GM19025 (cell line): ENCODE measurements around the gene RNF208.
"Not testable (repeated sequence)": the region's sequence is repeated elsewhere in the genome, so short reads cannot be mapped to it uniquely, and the experiment has no call there.

Source experiments
- ATAC-seq: cut with Tn5 transposase; IDR thresholded peaks from one replicate; pipeline ENCODE4 v1.9.1; 2021; ENCODE audit warnings: mild to moderate bottlenecking, low read depth, moderate library complexity; ENCODE audit not compliant: unreplicated experiment

RNF208 gene

DNA sequence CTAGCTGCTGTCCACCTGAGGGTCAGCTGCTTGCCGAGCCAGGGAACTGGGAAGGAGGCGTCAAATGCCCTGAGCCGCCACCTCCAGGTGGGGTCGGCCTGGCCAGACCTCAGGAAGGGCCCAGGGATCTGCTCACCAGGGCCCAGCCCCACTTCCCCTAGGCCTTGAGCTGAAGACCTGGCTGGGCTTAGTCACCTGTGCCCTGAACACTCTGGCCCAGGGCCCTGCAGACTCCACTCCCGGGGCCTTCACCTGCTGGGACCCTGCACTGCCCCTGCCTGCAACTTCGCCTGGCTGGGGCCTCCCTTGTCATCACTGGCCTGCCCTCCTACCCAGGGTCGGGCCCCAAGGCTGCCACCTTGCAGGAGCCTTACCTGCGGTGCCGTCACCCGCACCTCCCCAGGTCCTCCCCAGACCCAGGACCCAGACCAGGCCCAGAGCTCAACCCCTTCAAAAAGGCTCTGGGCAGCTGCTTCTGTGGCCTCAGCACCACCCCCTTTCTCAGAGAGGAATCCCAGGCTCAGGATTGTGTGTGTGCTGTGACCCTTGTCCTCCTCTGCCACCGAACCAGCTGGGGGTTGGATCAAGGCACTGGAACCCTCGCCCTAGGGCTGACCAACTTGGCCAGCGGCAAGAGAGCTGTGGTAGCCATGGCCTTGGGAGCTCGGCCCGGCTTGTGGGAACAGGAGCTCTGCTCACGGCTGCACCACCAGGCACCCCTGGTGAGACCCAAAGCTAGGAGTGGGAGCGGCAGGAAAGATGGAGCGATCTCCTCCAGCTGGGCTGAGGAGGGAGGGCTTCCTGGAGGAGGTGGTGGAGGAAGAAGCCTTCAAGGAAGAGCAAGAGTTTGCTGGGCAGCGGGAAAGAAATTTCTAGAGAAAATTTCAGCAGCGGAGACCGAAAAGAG lies 31.9 kb upstream of the RNF208 start:
- no peak for ATAC-seq

DNA sequence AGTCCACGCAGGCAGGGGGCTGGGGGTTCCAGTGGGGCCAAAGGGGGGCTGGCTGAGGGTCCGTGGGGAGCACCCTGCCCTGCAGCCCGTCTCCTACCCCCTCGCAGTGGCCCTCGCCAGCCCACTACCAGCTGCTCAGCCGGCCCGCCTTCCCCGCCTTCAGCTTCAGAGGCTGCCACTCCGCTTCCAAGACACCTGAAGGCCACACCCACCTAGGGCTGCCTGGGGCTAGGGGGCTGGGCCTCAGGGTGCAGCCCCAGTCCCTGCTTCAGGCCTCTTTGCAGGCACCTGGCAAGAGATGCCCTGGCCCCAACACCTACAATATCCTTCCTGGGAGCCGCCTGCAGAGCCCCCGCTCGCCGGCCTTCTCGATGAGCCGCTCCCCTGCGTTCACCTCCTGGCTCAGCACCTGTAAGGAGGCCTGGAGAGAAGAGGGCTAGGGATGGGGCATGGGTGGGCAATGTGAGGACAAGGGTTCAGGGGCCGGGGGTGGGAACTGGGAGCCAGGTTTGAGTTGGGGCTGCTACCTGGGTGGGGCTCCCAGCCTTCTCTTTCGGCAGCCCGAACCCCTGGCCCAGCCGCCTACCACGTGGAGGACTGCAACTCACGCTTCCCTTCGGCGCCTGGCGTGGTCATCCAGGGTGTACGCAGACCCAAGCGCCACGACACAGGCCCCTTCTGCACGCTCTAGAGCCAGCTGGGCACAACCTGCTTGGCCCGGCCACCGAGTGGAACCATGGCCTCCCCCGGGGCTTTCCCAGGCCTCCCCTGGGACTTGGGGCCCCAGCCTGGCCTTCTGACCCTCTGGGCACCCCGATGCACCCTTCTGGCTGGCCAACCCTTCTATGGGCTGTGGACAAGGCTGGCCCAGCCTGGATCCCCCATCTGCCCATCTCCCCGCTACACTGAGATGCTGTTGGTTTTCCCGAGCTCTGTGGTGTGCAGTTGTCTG lies 30.8 kb upstream of the RNF208 start:
- no peak for ATAC-seq

DNA sequence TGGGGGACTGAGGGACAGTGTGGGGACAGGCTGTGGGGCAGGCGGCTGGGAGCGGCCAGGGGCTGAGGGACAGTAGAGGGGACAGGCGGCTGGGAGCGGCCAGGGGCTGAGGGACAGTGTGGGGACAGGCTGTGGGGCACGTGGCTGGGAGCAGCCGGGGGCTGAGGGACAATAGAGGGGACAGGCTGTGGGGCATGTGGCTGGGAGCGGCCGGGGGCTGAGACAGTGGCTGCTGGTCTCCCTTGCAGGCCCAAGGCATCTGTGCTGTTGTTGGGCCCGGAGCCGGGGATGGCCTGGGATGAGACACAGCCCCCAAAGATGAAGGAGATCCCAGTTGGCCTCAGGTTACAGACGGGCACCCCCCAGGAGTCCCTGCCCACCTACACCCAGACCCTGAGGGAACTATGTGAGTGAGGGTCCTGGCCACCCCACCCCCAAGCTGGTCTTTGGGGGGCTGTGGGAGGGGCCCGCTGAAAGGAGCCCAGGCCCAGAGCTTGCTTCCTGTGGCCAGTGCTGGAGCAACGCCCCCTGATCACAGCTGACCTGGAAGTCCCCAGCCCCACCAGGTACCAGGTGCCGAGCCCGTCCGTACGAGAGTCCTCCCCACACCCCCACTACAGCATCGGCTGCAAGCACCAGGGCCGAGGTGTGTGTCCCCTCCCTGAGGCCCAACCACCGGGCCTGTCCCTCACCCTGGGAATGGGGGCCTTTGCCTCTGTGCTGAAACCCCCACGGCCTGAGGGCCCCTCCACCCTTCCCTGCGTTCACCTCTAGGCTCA lies 29.6 kb upstream of the RNF208 start:
- no peak for ATAC-seq

DNA sequence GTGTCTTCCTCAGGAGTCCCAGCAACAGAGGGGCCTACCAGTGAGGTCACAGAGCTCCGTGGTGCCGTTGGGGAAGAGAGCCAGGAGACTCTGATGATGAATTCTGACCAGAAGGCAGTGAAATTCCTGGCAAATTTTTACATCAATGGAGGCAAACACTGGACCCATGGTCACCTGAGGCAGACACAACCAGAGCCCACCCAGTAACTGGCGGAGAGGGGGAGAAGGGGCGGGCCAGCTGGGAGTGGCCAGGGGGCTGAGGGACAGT lies 29.1 kb upstream of the RNF208 start, which contains the start of gene STPG3:
TSS of gene STPG3 (plus strand) at position 93 of the 268 bp plus-strand sequence. CDS start at position 94, 1 bp downstream.
- ATAC-seq = no peak

DNA sequence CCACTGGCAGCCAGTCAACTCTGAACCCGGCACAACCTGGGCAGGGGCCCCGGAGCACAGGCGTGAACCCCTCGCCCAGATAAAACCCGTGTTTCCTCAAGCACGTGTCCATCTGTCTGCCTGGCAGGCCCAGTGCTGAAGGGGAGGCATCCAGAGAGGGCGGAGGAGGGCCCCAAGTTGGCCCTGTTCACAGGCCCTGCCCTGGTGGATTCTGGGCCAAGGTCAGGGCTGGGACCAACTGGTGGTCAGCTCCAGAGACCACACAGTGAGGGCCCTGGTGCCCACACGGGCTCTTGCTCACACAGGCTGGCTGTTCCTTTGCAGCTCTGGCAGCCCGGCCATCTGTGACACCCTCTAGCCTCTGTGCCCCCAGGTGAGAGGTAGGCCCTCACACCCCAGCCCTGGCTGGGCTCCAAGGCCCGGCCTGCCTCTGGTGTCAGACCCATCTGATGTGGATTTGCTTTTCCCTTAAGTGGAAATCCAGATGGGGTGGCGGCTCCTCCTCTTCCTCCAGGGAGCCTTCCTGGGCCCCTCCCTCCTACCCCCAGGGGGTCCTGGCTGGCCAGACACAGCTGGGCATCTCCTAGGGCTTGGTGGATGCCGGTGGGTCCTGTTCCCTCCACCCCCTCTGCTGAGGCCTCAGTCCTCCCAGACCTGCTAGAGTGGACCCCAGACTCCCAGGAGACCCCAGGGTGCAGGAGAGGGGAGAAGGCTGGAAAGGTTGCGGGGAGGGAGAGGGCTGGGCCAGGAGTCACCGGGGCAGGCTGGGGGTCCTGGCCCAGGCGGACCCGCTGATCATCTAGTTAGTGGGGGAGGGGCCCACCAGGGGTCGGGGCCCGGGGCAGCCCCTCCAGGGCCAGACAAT lies 28.5 kb upstream of the RNF208 start:
- ATAC-seq = no peak

DNA sequence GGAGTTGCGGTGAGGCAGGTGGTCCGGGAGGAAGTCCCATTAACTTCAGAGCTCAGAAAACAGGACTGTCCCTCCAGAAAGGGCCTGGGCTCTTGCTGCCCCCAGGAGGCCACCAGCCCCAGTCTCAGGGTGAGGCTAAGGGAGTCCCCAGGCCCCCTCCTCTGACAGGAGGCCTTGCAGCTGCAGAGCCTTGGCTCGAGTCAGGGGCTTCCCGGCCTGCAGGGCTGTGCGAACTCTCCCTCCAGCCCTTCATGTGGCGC lies 25.8 kb upstream of the RNF208 start:
- no peak for ATAC-seq

DNA sequence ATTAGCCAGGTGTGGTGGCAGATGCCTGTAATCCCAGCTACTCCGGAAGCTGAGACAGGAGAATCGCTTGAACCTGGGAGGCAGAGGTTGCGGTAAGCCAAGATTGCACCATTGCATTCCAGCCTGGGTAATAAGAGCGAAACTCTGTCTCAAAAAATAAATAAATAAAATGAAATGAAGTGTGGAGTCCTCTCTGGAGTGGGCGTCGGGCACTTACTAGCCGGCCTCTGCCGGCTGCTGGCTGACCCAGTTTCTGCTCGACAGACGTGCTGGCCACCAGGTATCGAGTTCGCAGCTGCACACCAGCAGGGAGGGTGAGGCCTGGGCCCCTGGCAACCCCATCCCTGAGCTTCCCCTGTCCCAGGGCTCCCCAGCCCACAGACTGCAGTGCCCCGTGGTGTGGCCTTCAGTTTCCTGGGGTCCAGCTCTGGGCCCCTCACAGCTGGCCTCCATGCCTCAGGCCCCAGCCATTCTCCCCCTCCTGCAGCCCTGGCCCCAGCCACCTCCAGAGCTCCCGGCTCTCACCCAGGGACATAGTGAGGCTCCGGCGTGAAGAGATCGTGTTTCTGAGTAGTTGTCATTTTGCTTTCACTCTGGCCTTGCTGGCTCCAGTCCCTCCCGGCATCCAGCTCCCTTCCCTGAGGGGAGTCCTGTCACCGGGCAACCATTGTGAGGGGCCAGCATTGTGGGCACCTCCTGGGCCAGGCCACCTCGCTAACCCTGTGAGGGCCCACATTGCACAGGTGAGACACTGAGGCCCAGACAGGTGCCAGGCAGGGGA lies 25.3 kb upstream of the RNF208 start:
- ATAC-seq = no peak

DNA sequence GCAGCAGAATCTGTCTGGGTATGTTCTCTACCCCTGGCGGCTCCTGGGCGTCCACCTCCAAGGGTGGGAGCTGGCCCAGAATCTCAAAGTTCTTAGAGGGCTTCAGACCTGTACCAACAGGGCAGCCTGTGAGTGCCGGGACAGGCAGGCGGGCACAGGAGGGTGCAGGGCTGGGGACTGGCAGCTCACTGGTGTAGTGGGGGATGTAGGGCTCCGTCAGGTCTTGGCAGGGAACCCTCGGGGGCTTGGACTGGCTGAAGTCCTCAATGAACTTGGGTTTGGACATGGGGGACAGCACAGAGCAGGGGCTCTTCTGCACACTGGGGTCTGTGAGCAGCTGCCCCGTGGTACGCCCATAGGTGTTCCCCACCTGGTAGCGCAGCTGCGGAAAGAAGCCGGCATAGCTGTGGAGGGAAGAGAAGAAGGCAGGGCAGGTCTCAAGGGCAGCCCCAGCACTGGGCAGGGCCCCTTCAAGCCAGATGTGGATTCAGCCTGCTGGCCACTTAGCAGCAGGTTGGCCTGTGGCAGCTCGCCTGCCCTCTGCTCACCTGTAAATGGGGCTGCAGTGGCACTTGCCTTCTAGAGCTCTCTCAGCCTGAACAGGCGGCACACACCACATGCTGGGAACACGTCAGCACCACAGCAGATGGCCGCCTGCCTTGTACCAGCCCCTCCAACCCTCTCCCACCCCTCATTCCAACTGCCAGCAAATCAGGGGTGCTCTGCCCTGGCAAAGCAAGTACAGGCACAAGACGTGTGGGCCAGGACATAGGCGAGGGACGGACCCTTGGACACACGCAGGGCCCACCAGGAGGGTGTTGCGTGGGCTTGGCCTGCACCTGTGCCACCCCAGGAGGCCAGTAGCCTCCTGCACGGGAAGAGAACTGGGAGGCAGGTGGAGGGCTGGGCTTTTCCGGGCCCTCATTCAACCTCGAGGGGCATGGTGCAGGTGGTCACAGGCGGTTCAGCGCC lies 23.7 kb upstream of the RNF208 start:
- no peak for ATAC-seq

DNA sequence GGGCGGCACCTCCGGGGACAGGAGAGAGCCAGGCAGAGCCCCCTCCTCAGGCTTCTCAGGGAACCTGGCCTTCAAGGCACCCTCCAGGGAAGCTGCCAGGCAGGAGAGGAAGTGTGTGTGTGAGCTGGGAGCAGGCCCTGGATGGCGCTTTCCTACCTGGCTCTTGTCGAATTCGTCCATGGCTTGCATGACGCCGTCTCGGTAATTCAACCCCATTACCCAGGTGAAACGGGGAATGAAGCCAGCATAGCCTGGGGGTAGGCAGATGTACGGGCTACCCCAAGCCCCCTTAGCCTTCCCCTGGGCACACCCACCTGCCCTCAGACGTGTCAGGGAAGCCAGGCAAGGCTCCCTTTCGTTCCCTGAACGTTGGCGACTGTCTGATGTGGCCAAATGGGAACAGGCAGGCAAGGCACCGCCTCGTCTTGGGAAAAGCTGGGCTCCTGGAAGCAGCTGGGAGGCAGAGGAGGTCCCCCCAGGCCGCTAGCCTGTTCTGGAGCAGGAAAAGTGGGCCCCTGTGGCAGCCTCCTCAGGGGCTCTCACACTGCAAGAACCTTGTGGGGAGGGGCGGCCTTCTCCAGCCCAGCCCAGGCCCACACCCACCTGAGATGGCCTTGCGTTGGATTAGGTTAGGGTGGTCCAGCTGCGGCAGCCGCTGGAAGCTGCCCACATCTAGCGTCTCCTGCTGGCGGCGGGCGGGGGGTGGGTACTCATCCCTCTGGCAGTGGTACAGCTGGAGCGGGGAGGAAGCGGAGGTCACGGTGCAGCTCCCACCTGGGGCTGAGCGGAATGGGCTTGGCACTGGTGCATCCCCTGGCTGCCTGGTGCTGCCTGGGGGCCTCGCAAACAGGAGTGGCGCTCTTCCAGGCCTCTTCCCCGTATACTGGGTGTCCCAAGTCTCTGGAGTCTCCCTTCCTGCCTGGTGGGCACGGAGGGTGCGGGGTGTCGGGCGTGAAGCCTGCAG lies 22.7 kb upstream of the RNF208 start:
- no peak for ATAC-seq

DNA sequence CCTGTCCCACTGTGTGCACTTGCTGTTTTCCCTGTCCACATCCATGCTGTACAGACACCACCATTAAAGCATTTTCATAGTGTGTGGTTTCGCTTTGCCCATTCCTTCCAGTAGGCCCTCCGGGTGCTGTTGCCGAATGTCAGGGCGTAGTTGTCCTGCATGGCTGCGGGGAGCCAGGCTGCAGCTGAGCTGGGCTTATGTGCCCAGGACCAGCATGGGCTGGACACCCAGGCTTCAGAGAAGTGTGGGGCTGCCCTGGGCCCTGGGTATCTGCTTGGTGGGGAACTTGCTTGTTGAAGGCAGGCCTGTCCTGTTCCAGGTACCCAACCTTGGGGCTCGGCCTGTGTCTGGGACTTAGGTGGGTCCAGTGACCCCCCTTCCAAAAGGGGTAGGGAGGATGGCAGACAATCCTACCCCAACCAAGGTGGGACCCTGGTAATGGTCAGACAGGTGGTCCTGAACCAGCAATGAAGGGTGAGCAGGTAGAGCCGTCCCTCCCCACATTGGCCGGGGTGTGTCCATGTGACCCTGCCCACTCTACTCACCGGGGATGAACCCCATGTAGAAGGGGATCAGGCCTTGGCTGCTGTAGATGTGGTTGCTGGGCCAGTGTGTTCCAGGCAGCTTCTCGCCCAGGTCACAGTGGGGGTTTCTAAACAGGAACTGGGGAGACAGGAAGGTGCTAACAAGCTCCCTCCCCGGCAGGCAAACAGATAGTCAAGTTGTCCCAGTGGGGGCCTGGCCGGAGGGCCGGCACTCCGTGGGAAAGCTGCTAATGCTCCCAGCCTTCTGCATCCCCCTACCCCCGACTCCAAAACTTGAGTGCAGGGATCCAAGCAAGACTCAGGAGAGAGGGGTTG lies 21.8 kb upstream of the RNF208 start:
- ATAC-seq = no peak

DNA sequence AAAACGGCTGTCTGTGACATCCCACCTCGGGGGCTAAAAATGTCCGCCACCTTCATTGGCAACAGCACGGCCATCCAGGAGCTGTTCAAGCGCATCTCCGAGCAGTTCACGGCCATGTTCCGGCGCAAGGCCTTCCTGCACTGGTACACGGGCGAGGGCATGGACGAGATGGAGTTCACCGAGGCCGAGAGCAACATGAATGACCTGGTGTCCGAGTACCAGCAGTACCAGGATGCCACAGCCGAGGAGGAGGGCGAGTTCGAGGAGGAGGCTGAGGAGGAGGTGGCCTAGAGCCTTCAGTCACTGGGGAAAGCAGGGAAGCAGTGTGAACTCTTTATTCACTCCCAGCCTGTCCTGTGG lies 21.2 kb upstream of the RNF208 start:
- ATAC-seq = not testable (repeated sequence)

DNA sequence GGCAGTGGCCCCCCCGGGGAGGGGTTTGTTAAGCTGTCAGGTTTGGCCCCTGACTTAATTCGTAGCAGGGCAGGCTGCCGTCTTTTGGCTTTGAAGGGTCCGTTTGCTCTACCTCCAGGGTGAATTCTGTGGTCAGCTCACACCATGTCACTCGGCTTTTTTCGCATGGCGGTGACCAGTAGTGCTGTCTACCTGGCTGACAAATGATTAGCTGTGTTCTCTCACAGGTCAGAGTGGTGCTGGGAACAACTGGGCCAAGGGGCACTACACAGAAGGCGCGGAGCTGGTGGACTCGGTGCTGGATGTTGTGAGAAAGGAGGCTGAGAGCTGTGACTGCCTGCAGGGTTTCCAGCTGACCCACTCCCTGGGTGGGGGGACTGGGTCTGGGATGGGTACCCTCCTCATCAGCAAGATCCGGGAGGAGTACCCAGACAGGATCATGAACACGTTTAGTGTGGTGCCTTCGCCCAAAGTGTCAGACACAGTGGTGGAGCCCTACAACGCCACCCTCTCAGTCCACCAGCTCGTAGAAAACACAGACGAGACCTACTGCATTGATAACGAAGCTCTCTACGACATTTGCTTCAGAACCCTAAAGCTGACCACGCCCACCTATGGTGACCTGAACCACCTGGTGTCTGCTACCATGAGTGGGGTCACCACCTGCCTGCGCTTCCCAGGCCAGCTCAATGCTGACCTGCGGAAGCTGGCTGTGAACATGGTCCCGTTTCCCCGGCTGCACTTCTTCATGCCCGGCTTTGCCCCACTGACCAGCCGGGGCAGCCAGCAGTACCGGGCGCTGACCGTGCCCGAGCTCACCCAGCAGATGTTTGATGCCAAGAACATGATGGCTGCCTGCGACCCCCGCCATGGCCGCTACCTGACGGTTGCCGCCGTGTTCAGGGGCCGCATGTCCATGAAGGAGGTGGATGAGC lies 20.5 kb upstream of the RNF208 start:
- no peak for ATAC-seq

DNA sequence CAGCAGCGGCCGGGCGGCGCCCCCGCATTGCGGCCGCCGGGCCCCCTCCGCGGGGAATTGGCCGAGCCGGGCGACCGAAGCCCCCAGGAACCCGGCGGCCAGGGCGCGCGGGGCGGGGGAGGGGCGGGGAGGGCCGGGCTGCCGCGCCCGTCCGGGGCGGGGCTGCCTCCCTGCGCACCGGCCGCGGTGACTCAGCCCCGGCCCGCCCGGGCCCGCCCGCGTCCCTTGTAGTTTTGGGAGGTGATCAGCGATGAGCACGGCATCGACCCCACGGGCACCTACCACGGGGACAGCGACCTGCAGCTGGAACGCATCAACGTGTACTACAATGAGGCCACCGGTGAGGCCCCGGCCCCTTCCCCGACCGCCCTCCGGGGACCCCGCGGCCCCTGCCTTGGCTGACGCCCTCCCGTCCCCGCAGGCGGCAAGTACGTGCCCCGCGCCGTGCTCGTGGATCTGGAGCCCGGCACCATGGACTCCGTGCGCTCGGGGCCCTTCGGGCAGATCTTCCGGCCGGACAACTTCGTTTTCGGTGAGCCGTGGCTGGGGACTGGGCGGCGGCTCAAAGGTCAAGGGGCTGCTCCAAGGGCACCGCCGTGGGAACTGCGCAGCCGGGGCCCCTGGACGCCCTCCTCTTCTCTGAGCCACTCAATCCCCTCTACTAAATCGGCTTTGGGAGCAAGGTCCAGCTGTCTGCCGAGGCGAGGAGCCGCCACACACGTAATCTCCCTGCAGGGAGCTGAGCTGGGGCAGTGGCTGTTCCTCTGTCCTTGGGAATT lies 19.6 kb upstream of the RNF208 start:
- ATAC-seq = peak; percentile 4

DNA sequence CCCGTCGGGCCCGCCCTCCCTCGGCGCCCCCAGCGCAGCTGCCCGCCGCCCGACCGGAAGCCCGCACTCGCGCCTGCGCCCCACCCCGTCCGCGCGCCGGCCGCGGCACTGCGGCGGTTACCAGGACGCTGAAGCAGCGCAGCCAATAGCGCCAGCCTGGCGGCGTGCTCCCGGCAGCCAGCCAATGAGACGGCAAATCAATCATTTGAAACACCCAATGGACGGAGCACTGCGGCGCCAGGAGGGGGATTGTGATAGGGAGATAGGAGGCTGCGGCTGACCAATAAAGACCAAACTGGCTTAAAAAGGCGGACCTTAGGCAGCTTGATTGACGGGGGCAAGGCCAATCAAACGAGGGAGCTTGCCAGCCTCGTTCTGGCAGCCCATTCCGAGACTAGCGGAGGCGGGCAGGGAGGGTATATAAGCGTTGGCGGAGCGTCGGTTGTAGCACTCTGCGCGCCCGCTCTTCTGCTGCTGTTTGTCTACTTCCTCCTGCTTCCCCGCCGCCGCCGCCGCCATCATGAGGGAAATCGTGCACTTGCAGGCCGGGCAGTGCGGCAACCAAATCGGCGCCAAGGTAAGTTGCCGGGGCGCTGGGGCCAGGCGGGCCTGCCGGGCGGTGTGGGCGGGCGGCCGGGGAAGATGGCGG lies 18.9 kb upstream of the RNF208 start, which contains the start of gene TUBB4B:
TSS of gene TUBB4B (plus strand) at position 447 of the 649 bp plus-strand sequence. CDS start at position 521, 74 bp downstream.
- peak; percentile 61 for ATAC-seq
